OCI-LY7 (cell line): Measurements from ENCODE around the gene HEYL.

ENCODE experiments used
- CTCF ChIP-seq: fragments of 200-600 bp; sonication (generic); conservative IDR thresholded peaks from 2 replicates; pipeline ENCODE4 v1.5.1; 2014; ENCODE audit warnings: mild to moderate bottlenecking, antibody characterized with exemption, low read length, moderate library complexity, mixed read lengths
- EZH2phosphoT487 ChIP-seq: fragments of 200-600 bp; sonication (generic); IDR thresholded peaks from 2 replicates; pipeline ENCODE4 v1.6.1; 2018; ENCODE audit warnings: low read depth, borderline replicate concordance, mild to moderate bottlenecking, mixed run types, antibody characterized with exemption, low read length, moderate library complexity, mixed read lengths

GRCh38 chr1:39652105-39652504 lies 12.7 kb upstream of the HEYL start:
- TF ChIP-seq CTCF (no peak), EZH2phosphoT487 (no peak)
